Spleen (tissue), 11 donors: ENCODE results near the gene AHNAK. TPM values are rescaled to one million over a fixed set of nuclear protein-coding genes. Genes with fewer than 3 reads are reported as not detected.

Experiments used
- DNase-seq: peaks from one replicate; pipeline ENCODE4 v3.0.0-alpha.2; 2020
- H3K27ac ChIP-seq, 8 donors: fragments of 200-600 bp; sonication (generic) in 7 of 8; 1 replicate in 4 of 8; 2 replicates in 4 of 8; pipeline versions ENCODE4 v1.5.0 to v1.8.0; 2016 to 2021; ENCODE audit warnings: inconsistent platforms in 4 of 8, mild to moderate bottlenecking in 4 of 8, moderate library complexity in 1 of 8
- H3K27me3 ChIP-seq, 7 donors: fragments of 200-600 bp; sonication (generic) in 6 of 7; replicated peaks in 1 of 7; 1 replicate in 4 of 7; 2 replicates in 3 of 7; pipeline versions ENCODE4 v1.5.0 to v1.8.0; 2016 to 2021; ENCODE audit warnings: inconsistent platforms in 3 of 7, mild to moderate bottlenecking in 1 of 7
- H3K36me3 ChIP-seq, 6 donors: fragments of 200-600 bp; sonication (generic) in 5 of 6; 1 replicate in 4 of 6; 2 replicates in 2 of 6; pipeline versions ENCODE4 v1.5.0 to v1.8.0; 2016 to 2021; ENCODE audit warnings: inconsistent platforms in 2 of 6
- H3K4me1 ChIP-seq, 6 donors: fragments of 200-600 bp; sonication (generic) in 5 of 6; 1 replicate in 3 of 6; 2 replicates in 3 of 6; pipeline versions ENCODE4 v1.5.0 to v1.8.0; 2016 to 2021; ENCODE audit warnings: inconsistent platforms in 3 of 6
- H3K4me3 ChIP-seq, 8 donors: fragments of 200-600 bp; sonication (generic) in 7 of 8; 1 replicate in 4 of 8; 2 replicates in 4 of 8; pipeline versions ENCODE4 v1.5.0 to v1.8.0; 2016 to 2021; ENCODE audit warnings: inconsistent platforms in 4 of 8, mild to moderate bottlenecking in 4 of 8, moderate library complexity in 2 of 8
- H3K9me3 ChIP-seq, 8 donors: fragments of 200-600 bp; sonication (generic) in 7 of 8; 1 replicate in 4 of 8; 2 replicates in 4 of 8; pipeline versions ENCODE4 v1.5.0 to v1.8.0; 2016 to 2021; ENCODE audit warnings: inconsistent platforms in 4 of 8
- POLR2A ChIP-seq, 3 donors: fragments of 450-650 bp; IDR thresholded peaks; one replicate each; pipeline ENCODE4 v1.5.1; 2017; ENCODE audit warnings: antibody characterized with exemption in 3 of 3, mild to moderate bottlenecking in 1 of 3
- POLR2AphosphoS5 ChIP-seq, 3 donors: sonication (generic); formaldehyde crosslinking; IDR thresholded peaks; one replicate each; pipeline ENCODE4 v1.5.1; 2017; ENCODE audit warnings: antibody characterized with exemption in 3 of 3
- WGBS, 5 donors: extraction: QIAGEN DNeasy Blood & Tissue Kit in 3 of 5; methylation state at CpG; one replicate each; pipeline versions ENCODE4 v1.1.5 to v1.1.7; 2013 to 2018; 5-methylcytosine and 5-hydroxymethylcytosine counted together
- intact Hi-C: fragments of 100-400 bp; cut with DNase I; formaldehyde crosslinking; loops from one replicate; pipeline ENCODE4 v1.15.0; 2023; ENCODE audit warnings: low total_unique reads
- polyA plus RNA-seq, 3 donors: library from polyadenylated mRNA; stranded (reverse); fragments of 200-250 nt; gene quantifications; one replicate each; pipeline ENCODE4 v1.2.1, GENCODE V29; 2013
- total RNA-seq, 7 donors: library from RNA; depleted of rRNA in 3 of 7; stranded (reverse); fragments of >200 nt in 3 of 7; fragmentation: NEBNext Ultra II Directional in 4 of 7; extraction: Animal tissue kit (Norgen Biotek cat#: 25700) in 4 of 7; gene quantifications; one replicate each; pipeline versions ENCODE4 v1.1.0 to v1.2.1, GENCODE V29; 2016 to 2021
- TF ChIP-seq, protein P1 (sequence below), 11 experiments: fragments of 200-600 bp in 7 of 11; fragments of 450-650 bp in 4 of 11; sonication (generic) in 4 of 11; IDR thresholded peaks in 8 of 11; conservative IDR thresholded peaks in 3 of 11; 1 replicate in 7 of 11; 2 replicates in 4 of 11; pipeline versions ENCODE4 v1.4.0 to v1.8.0; 2016 to 2021; ENCODE audit warnings: antibody characterized with exemption in 11 of 11, inconsistent platforms in 4 of 11, mild to moderate bottlenecking in 1 of 11
- donor health status: healthy with polysubstance abuse.
- donor health status: DM: no; HTN: no; CAD: no; lungs with moderate emphysema.
- donor health status: DM: no; HTN: no; CAD: no.
- donor health status: Bipolar disorder and iron deficiency.
- donor health status: healthy.
- donor health status: DM: no; HTN: no; CAD: no.
- donor health status: DM: yes; HTN: yes; CAD: no.

AHNAK gene
- total and polyA plus RNA-seq, 10 donors = 11.8 to 370 (median 259) TPM

DNA sequence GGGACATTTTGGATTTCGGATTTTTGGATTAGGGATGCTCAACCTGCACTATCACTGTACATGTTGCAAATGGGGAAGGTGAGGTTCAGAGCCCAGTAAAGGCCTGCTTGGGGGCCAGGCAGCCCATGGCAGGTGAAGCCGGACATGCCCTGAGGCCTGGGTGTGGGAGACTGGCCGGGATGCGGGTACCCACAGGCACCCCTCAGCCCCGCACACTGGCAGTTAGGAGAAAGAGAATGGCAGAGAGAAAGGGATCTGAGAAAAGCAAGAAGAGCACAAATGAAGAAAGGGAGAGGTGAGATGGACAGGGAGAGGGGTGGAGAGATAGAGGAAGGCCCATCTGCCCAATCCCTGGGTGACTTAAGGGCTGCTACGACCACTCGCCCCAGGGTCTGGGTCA is 75.0 kb downstream of the AHNAK start:
- no peak overlapping the region for H3K27ac ChIP-seq
- H3K4me3 ChIP-seq = no peak overlapping the region
- H3K36me3 ChIP-seq = no peaks in the 10 kb centered on the region
- no peaks in the 10 kb centered on the region for H3K9me3 ChIP-seq
- 95 to 97% (median 96%) methylated on average over 7 of the region's 7 CpGs for WGBS, 5 donors
- TF ChIP-seq, protein P1, sequence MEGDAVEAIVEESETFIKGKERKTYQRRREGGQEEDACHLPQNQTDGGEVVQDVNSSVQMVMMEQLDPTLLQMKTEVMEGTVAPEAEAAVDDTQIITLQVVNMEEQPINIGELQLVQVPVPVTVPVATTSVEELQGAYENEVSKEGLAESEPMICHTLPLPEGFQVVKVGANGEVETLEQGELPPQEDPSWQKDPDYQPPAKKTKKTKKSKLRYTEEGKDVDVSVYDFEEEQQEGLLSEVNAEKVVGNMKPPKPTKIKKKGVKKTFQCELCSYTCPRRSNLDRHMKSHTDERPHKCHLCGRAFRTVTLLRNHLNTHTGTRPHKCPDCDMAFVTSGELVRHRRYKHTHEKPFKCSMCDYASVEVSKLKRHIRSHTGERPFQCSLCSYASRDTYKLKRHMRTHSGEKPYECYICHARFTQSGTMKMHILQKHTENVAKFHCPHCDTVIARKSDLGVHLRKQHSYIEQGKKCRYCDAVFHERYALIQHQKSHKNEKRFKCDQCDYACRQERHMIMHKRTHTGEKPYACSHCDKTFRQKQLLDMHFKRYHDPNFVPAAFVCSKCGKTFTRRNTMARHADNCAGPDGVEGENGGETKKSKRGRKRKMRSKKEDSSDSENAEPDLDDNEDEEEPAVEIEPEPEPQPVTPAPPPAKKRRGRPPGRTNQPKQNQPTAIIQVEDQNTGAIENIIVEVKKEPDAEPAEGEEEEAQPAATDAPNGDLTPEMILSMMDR (IDR thresholded peaks at IDR 0.05 in 8 of 11, conservative IDR thresholded peaks at IDR 0.05 in 3 of 11) = no peak
- TF ChIP-seq POLR2A (IDR thresholded peaks at IDR 0.05) = no peak
- TF ChIP-seq POLR2AphosphoS5 (IDR thresholded peaks at IDR 0.05) = no peak
- H3K27me3 ChIP-seq = no peaks in the 10 kb centered on the region
- intact Hi-C loops = no loop called here
- no peaks in the 10 kb centered on the region for H3K4me1 ChIP-seq
- no peak for DNase-seq

DNA sequence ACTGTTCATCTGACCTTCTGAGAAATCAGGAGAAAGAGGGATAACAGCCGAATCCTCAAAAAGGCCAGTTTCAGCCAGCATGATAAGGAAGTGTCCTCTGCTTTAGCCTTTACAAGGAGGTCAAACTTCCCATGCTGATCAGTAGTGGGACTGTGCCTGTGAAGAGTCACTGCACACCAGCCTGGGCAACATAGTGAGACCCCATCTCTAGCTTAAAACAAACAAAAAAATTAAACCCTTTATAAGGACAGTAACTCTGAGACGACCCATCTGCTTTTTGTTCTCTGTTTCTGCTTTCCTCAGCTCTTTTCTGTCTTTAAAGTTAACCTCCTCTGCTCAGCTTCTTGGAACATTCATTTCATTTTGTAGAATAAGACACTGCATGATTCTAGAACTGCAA is 78.0 kb downstream of the AHNAK start:
- Histone ChIP-seq H3K36me3 (no peaks in the 10 kb centered on the region), H3K9me3 (no peaks in the 10 kb centered on the region), H3K4me1 (peaks cover 0 to 7% (median 2%) of the 10 kb centered on the region in 6 donors), H3K4me3 (no peak overlapping the region), H3K27ac (no peak overlapping the region), H3K27me3 (no peaks in the 10 kb centered on the region)
- TF ChIP-seq POLR2AphosphoS5 (IDR thresholded peaks at IDR 0.05) (no peak), POLR2A (IDR thresholded peaks at IDR 0.05) (no peak)
- TF ChIP-seq, protein P1 (IDR thresholded peaks at IDR 0.05 in 8 of 11, conservative IDR thresholded peaks at IDR 0.05 in 3 of 11) = no peak
- 69 to 78% (median 77%) methylated on average over 2 of the region's 2 CpGs for WGBS, 5 donors
- DNase-seq = no peak
- intact Hi-C loops = no loop called here

DNA sequence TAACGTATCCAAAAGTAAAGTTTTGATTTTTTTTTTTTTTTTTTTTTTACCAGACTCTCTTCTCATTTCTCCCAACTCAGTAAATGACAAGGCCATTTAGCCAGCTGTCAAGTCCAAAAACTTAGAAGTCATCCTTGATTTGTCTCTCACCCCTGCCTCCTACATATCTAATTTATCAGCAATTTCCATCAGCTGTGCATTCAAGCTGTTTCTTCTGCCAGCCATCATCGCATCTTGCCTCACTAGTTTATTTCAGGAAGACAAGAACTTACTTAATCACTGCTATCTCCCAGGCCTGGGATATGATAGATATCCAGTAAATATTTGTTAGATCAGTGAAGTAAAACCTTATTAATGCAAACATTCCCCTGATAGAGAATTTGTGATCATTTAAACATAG is 80.2 kb downstream of the AHNAK start:
- 85 to 92% (median 89%) methylated on average over 2 of the region's 2 CpGs for WGBS, 5 donors
- H3K9me3 ChIP-seq = no peaks in the 10 kb centered on the region
- no peaks in the 10 kb centered on the region for H3K36me3 ChIP-seq
- intact Hi-C loops = no loop called here
- peaks cover 0 to 14% (median 3%) of the 10 kb centered on the region in 6 donors for H3K4me1 ChIP-seq
- DNase-seq = no peak
- H3K27me3 ChIP-seq = no peaks in the 10 kb centered on the region
- TF ChIP-seq POLR2AphosphoS5 (IDR thresholded peaks at IDR 0.05) (no peak), POLR2A (IDR thresholded peaks at IDR 0.05) (no peak)
- TF ChIP-seq, protein P1 (IDR thresholded peaks at IDR 0.05 in 8 of 11, conservative IDR thresholded peaks at IDR 0.05 in 3 of 11) = no peak
- no peak overlapping the region for H3K27ac ChIP-seq
- no peak overlapping the region for H3K4me3 ChIP-seq

DNA sequence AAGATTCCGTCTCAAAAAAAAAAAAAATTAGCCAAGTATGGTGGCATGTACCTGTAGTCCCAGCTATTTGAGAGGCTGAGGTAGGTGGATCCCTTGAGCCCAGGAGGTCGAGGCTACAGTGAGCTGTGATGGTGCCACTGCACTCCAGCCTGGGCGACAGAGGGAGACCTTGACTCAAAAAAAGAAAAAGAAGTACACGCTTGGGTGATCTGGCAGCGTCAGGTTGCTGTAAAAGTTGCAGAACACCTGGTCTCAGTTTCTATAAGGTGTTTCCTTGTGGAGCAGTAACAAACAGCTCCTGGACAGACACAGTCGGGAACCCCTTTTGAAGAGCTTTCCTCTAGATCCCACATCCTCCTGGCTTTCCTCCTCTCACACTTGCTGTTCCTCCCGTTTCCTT is 82.0 kb downstream of the AHNAK start:
- intact Hi-C loops = no loop called here
- H3K27ac ChIP-seq = no peak overlapping the region
- H3K27me3 ChIP-seq = no peaks in the 10 kb centered on the region
- no peak overlapping the region for H3K4me3 ChIP-seq
- DNase-seq = no peak
- H3K4me1 ChIP-seq = peaks cover 0 to 14% (median 3%) of the 10 kb centered on the region in 6 donors
- TF ChIP-seq, protein P1 (IDR thresholded peaks at IDR 0.05 in 8 of 11, conservative IDR thresholded peaks at IDR 0.05 in 3 of 11) = no peak
- TF ChIP-seq POLR2AphosphoS5 (IDR thresholded peaks at IDR 0.05) (no peak), POLR2A (IDR thresholded peaks at IDR 0.05) (no peak)
- no peaks in the 10 kb centered on the region for H3K36me3 ChIP-seq
- 63 to 72% (median 65%) methylated on average over 7 of the region's 7 CpGs for WGBS, 5 donors
- no peaks in the 10 kb centered on the region for H3K9me3 ChIP-seq
